ENCODE results near the gene NID2.

Gene NID2

GRCh38 chr14:52026901-52027300, 42.0 kb downstream of the NID2 start:
- TF ChIP-seq CEBPB (IDR thresholded peaks at IDR 0.05) (no peak), NFIC (IDR thresholded peaks at IDR 0.05) (no peak), TEAD4 (IDR thresholded peaks at IDR 0.05) (no peak), TCF12 (IDR thresholded peaks at IDR 0.05; ENCODE audit: low read depth) (no peak), FOXM1 (IDR thresholded peaks at IDR 0.05; ENCODE audit: borderline replicate concordance, low read depth) (no peak), REST (IDR thresholded peaks at IDR 0.05; ENCODE audit: low read depth) (no peak), EGR1 (IDR thresholded peaks at IDR 0.05) (no peak), YY1 (IDR thresholded peaks at IDR 0.05; ENCODE audit: low read depth) (no peak), CREB1 (IDR thresholded peaks at IDR 0.05; ENCODE audit: low read depth) (no peak), TAF1 (IDR thresholded peaks at IDR 0.05; ENCODE audit: low read depth) (no peak), EP300 (IDR thresholded peaks at IDR 0.05; ENCODE audit: borderline replicate concordance) (no peak), MAX (IDR thresholded peaks at IDR 0.05) (no peak), RAD21 (IDR thresholded peaks at IDR 0.05; ENCODE audit: low read depth) (no peak), ZBTB7A (IDR thresholded peaks at IDR 0.05; ENCODE audit: low read depth) (no peak)
- TF ChIP-seq, protein P1, sequence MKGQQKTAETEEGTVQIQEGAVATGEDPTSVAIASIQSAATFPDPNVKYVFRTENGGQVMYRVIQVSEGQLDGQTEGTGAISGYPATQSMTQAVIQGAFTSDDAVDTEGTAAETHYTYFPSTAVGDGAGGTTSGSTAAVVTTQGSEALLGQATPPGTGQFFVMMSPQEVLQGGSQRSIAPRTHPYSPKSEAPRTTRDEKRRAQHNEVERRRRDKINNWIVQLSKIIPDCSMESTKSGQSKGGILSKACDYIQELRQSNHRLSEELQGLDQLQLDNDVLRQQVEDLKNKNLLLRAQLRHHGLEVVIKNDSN (IDR thresholded peaks at IDR 0.05), result no peak

- TF ChIP-seq, protein P1 (IDR thresholded peaks at IDR 0.05), result no peak
- TF ChIP-seq YY1 (IDR thresholded peaks at IDR 0.05; ENCODE audit: low read depth) (no peak), RAD21 (IDR thresholded peaks at IDR 0.05; ENCODE audit: low read depth) (no peak), FOXM1 (IDR thresholded peaks at IDR 0.05; ENCODE audit: borderline replicate concordance, low read depth) (no peak), CEBPB (IDR thresholded peaks at IDR 0.05) (no peak), TEAD4 (IDR thresholded peaks at IDR 0.05) (no peak), EP300 (IDR thresholded peaks at IDR 0.05; ENCODE audit: borderline replicate concordance) (no peak), CREB1 (IDR thresholded peaks at IDR 0.05; ENCODE audit: low read depth) (no peak), REST (IDR thresholded peaks at IDR 0.05; ENCODE audit: low read depth) (no peak), TCF12 (IDR thresholded peaks at IDR 0.05; ENCODE audit: low read depth) (no peak), NFIC (IDR thresholded peaks at IDR 0.05) (no peak), ZBTB7A (IDR thresholded peaks at IDR 0.05; ENCODE audit: low read depth) (no peak)
Observed at GRCh38 chr14:52026017-52026660, 42.7 kb downstream of the NID2 start.

DNA sequence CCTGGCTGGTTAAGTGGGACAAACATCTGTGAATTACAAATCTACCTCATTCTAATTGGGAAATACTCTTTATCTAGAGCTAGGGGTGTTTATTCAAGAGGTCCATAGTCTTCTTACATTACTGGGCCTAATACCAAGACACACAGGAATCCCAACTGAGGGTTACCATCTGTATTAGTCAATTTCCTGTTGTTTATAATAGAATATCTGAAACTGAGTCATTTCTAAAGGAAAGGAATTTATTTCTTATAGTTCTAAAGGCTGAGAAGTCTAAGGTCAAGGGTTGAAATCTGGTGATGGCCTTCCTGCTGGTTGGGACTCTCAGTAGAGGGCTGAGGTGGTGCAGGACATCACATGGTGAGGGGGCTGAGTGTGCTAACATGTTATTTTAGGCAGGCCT, 43.5 kb downstream of the NID2 start:
- no peak for TF ChIP-seq REST (IDR thresholded peaks at IDR 0.05; ENCODE audit: low read depth)
- TF ChIP-seq TEAD4 (IDR thresholded peaks at IDR 0.05), result no peak
- TF ChIP-seq EGR1 (IDR thresholded peaks at IDR 0.05), result no peak
- TF ChIP-seq, protein P1 (IDR thresholded peaks at IDR 0.05), result no peak
- no peak for TF ChIP-seq CREB1 (IDR thresholded peaks at IDR 0.05; ENCODE audit: low read depth)
- no peak for TF ChIP-seq CEBPB (IDR thresholded peaks at IDR 0.05)
- TF ChIP-seq RAD21 (IDR thresholded peaks at IDR 0.05; ENCODE audit: low read depth), result no peak
- no peak for TF ChIP-seq TAF1 (IDR thresholded peaks at IDR 0.05; ENCODE audit: low read depth)
- TF ChIP-seq MAX (IDR thresholded peaks at IDR 0.05), result no peak
- TF ChIP-seq YY1 (IDR thresholded peaks at IDR 0.05; ENCODE audit: low read depth), result no peak
- TF ChIP-seq NFIC (IDR thresholded peaks at IDR 0.05), result no peak
- no peak for TF ChIP-seq TCF12 (IDR thresholded peaks at IDR 0.05; ENCODE audit: low read depth)
- TF ChIP-seq ZBTB7A (IDR thresholded peaks at IDR 0.05; ENCODE audit: low read depth), result no peak
- TF ChIP-seq EP300 (IDR thresholded peaks at IDR 0.05; ENCODE audit: borderline replicate concordance), result no peak
- TF ChIP-seq FOXM1 (IDR thresholded peaks at IDR 0.05; ENCODE audit: borderline replicate concordance, low read depth), result no peak

Data from Ishikawa (cell line).